Erythroblast (primary cell): ENCODE results near the gene ZNF277.
A peak's percentile ranks its signal among the peaks of the same experiment; 100 is the strongest.

Experiments used
- DNase-seq, 2 experiments: peaks; one replicate each; lab custom pipeline; 2025; lab: John Stamatoyannopoulos, UW
- GATA1 ChIP-seq: IDR thresholded peaks from 2 replicates; pipeline ENCODE4 v1.6.1; 2011; ENCODE audit warnings: low read depth, mild to moderate bottlenecking, control low read depth, low read length, moderate library complexity
- POLR2A ChIP-seq: IDR thresholded peaks from 2 replicates; pipeline ENCODE4 v1.6.1; 2011; ENCODE audit warnings: mild to moderate bottlenecking, low read length

The ZNF277 gene

DNA sequence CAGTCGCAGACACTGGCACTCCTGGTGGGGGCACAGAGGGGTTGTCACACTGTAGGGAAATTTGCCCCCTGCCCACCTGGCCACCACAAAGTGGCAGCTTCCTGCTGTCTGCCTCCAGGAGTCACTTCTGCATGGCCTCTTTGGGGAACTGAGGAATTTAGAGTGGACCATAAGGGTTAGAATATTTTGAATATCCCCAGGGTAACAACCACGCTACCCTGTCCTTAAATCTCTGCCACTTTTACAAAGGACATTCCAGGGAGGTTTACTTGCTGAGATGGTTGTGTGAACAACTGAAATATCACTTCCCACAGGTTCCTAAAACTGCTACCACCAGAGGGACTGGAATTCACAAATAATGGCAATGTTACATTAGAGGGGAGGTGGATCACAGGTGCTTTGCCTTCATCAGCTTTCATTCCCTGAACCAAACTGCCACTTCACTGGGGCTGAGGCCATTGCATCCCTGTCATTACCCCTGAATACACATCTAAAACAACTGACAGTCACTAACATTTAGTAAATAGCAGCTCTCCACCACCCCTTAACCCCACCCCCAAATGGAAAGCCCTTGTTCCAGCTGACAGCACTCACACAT, 155.7 kb downstream of the ZNF277 start:
- TF ChIP-seq GATA1: no peak
- no peak for TF ChIP-seq POLR2A

DNA sequence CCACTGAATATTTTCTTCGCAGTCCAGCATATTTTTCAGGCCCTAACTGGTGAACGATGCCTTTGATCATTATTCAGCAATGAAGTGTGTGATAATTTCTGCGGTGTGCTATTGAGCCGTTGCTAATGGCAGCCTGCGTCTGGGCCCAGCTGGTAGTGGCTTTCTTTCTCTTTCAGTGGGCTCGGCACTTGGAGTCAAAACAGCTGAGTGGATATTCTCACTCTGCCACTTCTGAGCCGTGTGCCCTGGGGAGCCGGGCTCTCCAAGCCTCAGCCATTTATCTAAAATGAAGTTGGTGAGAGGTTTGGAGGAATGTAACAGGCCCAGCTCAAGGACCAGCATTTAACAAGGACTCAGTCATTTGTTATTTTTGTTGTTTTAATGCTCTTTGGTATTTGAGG, 156.2 kb downstream of the ZNF277 start:
- DNase-seq: no peak
- TF ChIP-seq GATA1 (no peak), POLR2A (no peak)

More for the DNA sequence above, 155.7 kb downstream of the ZNF277 start:
- no peak for DNase-seq

DNA sequence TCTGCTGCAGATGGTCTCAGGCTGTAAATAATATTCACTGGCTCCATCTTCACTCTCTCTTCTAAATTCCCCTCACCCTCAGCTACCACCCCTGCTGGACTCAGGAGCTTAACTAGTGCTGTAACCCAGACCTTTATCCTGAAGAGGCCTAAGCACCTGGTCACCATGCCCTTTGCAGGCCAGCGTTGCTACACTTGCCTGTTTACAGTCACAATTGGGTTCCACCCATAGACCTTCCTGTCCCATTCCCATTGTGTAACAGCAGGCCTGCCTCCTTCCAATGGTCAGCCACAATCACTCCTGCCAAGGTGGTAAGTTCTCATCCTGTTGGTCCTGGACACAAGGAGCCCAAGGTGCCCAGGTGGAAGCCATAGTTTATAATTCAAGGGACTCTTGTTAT, 157.9 kb downstream of the ZNF277 start:
- DNase-seq: no peak
- TF ChIP-seq GATA1: no peak
- TF ChIP-seq POLR2A: no peak

DNA sequence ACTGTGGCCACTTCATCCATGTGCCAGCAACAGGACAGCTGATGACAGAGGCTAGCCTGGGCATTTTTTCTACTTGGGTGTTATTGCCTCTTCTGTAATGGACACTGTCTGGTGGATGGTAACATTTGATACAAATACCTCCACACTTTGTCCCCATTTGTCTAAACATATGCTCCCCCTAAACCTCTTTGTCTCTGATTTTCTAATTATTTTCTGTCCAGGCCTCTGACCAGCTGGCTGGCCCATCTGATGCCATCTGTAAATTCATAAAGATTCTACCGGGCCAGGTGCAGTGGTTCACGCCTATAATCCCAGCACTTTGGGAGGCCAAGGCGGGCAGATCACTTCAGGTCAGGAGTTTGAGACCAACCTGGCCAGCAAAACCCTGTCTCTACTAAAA, 159.1 kb downstream of the ZNF277 start:
- DNase-seq: no peak
- no peak for TF ChIP-seq POLR2A
- no peak for TF ChIP-seq GATA1

DNA sequence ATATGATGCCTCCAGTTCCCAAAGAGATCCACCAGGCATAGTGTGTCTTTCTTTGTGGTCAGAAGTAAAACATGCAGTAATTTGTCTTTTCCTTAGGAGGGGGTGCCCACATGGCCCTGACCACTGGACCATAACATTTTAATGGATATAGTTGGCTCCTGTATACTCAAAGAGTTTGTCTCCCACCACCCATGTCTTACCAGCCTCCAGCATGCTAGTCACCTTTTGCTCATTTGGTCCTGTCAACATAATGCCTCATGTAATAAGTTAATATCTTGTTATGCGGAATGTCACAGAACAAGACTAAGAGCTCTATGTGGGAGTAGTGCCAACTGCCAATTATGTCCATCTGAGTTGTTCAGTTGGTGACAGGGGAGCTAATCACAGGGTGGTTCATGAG, 160.4 kb downstream of the ZNF277 start:
- DNase-seq: no peak
- TF ChIP-seq GATA1: no peak
- TF ChIP-seq POLR2A: no peak

DNA sequence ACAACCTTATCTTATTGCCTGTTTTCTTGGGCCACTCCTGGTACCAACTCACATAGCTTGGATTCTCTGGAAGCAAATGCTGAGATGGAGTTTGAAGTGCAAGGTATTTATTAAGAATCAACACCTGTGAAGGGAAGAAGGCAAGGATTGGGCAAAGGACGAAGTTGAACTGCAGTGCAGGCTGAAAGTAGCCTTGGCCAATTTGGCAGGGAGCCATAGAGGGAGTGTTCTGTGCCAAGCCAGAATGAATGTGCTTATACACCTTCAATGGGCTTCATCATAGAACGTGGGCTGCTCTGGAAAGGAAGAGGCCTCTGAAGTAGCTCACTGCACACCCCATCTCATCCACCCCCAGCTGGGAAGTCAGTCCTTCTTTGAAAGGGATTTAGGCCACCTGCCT, 163.9 kb downstream of the ZNF277 start:
- TF ChIP-seq POLR2A (no peak), GATA1 (no peak)
- DNase-seq: peak; percentile 16 to 22

DNA sequence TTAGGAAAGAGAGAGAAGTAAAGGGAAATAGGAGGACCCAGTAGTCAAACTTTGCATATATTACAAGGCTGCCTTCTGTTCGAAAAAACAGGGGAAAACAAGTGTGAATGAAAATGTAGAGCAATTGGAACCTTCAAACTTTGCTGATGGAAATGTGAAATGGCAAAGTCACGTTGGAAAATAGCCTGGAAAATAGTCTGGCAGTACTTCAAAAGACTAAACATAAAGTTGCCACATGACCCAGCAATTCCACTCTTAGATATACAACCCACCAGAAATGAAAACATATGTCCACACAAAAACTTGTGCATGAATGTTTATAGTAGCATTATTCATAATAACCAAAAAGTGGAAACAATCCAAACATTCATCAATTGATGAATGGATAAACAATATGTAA, 165.2 kb downstream of the ZNF277 start:
- DNase-seq: no peak
- TF ChIP-seq POLR2A (no peak), GATA1 (no peak)

DNA sequence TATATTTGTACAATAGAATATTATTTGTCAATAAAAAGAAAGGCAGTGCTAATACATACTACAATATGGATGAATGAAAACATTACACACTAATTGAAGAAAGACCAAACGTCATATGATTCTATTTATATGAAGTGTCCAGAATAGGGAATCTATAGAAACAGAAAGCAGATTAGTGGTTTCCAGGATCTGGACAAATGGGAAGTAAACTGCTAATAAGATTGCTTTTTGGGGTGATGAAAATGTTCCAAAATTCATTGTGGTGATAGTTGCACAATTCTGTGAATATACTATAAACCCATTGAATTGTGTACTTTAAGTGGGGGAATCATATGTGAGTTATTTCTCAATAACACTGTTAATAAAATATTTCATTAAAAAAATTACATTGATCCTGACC, 165.6 kb downstream of the ZNF277 start:
- TF ChIP-seq GATA1: no peak
- no peak for TF ChIP-seq POLR2A
- no peak for DNase-seq

DNA sequence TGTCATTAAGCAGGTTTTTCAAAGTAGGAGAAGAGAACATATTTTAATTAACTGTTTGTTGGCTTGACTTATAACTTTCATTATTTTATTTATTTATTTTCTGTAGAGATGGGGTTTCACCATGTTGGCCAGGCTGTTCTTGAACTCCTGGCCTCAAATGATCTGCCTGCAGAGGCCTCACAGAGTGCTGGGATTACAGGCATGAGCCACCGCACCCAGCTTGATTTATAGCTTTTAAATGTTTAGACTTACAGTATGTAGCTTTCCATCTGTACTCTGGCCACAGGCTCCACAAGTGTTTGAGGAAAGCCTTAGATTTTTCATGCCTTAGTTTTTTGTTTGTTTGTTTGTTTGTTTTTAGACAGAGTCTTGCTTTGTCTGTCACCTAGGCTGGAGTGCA, 171.1 kb downstream of the ZNF277 start:
- TF ChIP-seq POLR2A (no peak), GATA1 (no peak)
- DNase-seq: no peak

DNA sequence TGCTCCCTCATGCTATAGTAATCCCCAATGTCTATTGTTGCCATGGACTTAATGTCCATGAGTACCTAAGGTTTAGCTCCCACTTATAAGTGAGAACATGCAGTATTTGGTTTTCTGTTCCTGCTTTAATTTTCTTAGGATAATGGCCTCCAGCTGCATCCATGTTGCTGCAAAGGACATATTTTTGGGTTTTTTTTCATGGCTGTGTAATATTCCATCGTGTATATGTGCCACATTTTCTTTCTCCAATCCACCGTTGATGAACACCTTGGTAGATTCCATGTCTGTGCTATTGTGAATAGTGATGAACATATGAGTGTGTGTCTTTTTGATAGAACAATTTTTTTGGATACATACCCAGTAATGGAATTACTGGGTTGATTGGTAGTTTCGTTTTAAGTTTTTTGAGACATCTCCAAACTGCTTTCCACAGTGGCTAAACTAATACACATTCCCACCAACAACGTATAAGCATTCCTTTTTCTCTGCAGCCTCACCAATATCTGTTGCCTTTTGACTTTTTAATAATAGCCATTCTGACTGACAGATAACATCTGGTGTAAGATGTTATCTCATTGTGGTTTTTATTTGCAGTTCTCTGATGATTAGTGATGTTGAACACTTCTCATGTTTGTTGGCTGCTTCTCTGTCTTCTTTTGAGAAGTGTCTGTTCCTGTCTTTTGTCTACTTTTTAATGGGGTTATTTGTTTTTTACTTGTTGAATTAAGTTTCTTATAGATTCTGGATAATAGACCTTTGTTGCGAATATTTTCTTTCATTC, 175.0 kb downstream of the ZNF277 start:
- TF ChIP-seq POLR2A (no peak), GATA1 (no peak)
- DNase-seq: no peak

DNA sequence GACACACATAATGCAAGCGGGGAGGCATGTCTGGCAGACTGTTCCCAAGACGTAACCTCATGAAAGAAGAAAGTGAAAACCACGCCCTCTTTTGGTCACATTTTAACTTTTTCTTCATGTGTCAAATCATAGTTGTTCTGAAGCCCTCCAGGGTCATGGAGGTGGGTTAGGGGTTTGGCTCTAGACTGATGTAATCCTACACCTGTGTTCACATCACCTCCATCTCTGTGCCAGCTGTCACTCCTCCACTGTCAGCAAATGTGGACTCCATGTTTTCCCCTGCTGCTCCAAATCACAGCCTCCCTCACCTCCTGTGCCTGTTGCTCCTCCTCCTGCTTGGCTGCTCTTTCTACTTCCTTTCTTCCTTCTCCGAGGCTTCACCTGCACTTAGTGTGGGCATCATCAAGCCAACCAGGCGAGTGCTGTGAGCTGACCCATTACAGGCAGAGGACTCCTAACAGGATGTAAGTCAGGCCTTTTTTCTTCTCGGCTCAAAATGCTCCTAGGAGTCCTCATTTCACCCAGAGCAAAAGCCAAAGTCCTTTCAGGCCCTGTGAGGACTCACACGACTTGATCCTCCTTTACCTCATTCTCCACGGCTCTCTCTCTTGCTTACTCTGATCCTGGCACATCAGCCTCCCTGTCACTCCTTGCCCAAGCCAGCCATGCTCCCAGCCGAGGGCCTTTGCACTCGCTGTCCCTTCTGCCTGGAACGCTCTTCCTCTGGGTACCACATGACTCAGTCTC, 177.3 kb downstream of the ZNF277 start:
- no peak for TF ChIP-seq GATA1
- no peak for DNase-seq

DNA sequence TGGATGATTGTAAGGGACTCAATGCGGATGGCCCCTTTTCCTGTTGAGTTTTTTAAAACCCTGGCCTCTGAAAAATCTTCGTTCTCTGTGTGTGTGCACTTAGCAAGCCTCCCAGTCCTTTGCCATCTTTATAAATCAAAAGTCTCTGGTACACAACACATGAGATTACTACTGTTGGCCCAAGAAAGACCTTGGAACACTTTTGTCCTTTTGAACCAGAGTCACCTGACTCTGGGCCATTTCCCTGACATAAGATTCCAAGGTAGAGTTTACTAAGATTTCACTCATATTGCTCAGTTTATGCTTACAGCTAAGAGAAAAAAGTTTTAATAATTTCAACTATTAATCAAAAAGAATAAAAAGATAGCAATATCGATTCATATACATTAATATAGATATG, 179.0 kb downstream of the ZNF277 start:
- TF ChIP-seq POLR2A (no peak), GATA1 (no peak)

DNA sequence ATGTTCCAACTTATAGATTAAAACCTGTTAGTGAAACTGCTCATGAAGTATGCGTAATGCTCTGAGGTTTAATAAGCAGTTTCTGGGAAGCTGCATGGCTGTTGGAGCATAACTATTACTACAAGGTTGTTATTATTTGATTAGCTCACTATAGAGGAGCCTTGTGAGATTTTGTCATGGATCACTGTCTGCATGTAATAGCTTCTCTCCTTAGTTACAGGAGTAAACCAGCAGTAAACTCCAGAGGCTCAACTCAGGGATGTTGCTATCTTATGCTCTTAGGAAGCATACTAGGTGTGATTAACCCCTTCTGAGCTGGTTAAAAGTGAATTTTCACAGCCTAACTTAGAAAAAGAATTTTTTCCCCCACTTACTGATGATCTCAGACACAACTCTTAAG, 180.1 kb downstream of the ZNF277 start:
- TF ChIP-seq GATA1 (no peak), POLR2A (no peak)
- no peak for DNase-seq

More for the DNA sequence above, 179.0 kb downstream of the ZNF277 start:
- no peak for DNase-seq

DNA sequence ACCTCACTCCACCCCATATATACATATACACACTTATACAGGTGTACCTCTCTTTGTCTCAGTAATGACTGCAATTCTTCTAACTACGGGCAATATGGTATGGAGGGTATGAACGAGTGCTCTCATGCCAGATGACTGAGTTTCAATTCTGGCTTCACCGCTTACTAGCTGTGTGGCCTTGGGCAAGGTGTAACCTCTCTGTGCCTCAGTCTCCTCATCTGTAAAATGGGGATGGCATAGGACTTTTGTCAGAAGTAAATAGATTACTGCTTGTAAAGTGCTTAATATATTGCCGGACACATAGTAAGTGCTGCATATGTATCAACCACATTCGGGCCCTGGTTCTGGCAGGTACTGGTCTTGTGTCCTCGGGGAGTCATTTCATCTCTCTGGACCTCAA, 183.7 kb downstream of the ZNF277 start:
- no peak for DNase-seq
- TF ChIP-seq GATA1 (no peak), POLR2A (no peak)

DNA sequence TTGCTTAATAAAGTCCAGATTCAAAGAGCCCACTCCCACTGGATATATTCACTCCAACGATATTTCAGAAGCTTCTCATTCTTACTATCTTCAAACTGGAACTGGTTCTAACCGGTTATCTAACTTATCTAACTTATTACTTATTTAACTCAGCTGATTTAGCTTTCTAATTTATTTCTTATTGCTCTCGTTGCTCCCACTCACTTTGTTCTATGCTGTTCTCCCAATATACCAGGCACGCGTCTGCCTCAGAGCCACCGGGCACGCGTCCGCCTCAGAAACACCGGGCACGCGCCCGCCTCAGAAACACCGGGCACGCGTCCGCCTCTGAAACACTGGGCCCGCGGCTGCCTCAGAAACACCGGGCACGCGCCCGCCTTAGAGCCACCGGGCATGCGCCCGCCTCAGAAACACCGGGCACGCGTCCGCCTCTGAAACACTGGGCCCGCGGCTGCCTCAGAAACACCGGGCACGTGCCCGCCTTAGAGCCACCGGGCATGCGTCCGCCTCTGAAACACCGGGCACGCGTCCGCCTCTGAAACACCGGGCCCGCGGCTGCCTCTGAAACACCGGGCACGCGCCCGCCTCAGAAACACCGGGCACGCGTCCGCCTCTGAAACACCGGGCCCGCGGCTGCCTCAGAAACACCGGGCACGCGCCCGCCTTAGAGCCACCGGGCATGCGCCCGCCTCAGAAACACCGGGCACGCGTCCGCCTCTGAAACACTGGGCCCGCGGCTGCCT, 184.8 kb downstream of the ZNF277 start:
- DNase-seq: peak; percentile 56 to 71
